HG02852 (cell line): ENCODE measurements around the gene GNG4.
"Not testable (repeated sequence)": the region's sequence is repeated elsewhere in the genome, so short reads cannot be mapped to it uniquely, and the experiment has no call there.

Source experiments
- ATAC-seq: cut with Tn5 transposase; IDR thresholded peaks from one replicate; pipeline ENCODE4 v1.9.1; 2021; ENCODE audit warnings: mild to moderate bottlenecking, moderate library complexity; ENCODE audit not compliant: unreplicated experiment

Gene GNG4

DNA sequence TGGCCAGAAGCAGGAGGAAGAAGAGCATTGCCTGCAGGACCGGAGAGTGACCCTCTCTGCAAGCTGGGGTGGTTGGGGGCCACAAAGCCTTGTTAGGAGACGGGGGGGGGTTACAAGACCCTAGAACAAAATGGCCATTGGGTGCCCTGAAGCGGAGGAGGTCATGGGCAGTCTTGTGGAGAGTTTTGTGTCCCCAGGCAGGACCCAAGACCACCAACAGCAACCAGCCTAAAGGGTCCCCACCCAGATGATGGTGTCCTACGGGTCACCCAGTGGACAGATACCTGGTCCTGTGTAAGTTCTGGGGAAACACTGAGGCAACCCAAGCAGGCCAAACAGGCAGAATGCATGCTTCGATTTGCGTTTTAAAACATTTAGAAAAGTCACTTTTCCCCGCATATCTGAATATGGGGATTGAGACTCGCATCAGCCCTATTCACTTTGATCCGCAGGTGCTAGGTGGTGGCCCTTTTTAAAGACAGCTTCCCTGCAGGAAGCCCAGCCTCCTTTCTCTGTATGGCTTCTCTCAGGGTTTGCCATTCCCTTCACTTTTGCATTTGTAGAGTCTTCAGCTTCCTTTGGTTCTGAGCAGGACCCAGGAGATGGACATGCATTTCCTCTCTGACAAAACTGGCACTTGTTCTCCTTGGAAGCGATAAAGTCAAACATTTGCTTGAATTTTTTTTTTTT lies 21.1 kb downstream of the GNG4 start:
- no peak for ATAC-seq

DNA sequence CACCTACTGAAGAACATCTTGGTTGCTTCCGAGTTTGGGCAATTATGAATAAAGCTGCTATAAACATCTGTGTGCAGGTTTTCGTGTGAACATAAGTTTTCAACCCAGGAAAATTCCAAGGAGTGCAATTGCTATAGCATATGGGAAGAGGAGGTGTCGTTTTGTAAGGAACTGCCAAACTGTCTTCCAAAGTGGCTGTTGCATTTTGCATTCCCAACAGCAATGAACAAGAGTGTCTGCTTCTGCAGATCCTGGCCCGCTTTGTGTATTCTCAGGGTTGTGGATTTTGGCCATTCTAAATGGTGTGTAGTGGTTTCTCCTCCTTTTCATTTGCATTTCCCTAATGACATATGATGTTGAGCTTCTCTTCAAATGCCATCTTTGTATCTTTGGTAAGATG lies 23.8 kb downstream of the GNG4 start:
- no peak for ATAC-seq

DNA sequence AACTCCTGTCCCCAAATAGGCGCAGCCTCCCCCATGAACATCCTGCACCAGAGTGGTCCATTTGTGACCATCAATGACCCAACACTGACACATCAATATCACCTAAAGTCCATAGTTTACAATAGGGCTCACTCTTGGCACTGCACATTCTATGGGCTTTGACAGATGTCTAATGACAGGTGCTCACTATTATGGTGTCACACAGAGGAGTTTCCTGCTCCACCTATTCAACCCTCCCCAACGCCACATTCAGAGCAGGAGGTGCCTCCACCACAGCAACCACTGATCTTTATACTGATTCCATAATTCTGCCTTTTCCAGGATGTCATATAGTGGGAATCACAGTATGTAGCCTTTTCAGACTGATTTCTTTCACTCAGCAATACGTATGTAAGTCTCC lies 24.2 kb downstream of the GNG4 start:
- ATAC-seq, result no peak

DNA sequence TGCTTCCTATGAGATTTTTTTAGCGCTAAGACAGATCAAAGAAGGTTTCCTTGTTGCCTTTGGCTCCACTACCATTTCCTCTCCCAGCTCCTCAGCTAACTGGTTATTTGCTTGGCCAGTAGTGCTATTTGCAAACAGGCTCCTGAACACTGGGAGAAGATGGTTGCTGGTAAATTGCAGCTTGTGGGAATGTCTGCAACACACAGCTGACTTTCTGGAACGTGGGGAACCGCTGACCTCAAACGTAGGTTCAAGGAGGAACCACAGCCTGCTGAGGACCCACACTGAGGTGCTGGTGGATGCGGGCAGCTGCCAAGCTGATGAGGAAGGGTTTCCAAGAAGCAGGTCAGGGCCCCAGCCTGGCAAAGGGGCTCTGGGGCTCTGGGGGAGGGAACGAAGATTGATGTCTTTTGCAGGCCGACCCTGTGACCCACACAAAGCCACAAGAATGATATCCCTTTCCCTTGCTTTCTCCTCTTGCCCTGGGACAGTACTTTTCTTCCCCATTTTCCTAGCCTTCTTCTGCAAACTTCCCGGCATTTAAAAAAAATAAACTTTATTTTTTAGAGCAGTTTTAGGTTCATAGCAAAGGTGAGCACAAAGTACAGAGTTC lies 24.8 kb downstream of the GNG4 start:
- no peak for ATAC-seq

DNA sequence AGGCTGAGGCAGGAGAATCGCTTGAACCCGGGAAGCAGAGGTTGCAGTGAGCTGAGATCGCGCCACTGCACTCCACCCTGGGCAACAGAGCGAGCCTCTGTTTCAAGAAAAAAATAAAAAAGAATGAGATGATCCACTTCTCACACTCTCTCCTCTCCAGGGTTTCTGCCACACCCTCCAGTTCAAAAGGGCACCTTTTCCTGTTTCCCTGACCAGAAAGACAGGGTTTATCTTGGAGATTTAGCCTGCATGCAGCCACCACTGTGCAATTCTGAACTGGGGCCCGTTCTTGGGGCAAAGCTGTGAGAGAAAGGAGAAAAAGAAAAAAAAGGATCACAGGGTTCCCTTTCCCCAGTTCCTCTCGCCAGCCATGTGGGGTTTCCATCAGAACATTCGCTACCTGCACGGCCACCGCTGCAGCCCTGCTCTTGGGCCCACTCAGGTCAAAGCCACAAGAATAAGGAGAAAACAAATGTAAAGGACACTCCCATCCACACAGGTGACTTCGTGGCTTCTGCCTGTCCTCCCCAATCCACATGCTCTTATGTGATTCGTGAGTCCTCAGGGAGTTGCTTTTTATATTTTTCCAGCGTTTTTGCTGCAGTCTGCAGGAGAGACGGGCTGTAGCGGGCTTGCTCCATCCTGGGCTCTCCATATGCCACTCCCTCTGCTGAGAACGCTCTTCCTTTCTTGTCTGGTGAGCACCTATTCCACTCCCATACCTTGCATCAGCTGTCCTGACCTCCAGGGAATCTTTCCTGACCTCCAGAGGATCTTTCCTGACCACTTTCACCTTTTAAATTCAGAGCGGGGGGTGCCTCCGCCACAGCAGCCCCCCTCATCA lies 26.4 kb downstream of the GNG4 start:
- ATAC-seq, result no peak

DNA sequence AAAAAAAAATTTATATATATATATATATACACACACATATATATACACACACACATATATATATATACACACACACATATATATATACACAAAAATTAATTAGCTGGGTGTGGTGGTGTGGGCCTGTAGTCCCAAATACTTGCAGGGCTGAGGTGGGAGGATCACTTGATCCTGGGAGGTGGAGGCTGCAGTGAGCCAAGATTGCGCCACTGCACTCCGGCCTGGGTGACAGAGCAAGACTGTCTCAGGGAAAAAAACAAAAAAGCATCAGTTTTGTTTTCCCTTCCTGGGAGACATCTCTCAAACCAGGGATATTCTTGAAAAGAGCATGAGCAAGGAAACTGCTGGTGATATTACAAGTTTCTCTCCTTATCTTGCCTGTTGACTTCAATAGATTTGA lies 30.4 kb downstream of the GNG4 start:
- ATAC-seq, result not testable (repeated sequence)

DNA sequence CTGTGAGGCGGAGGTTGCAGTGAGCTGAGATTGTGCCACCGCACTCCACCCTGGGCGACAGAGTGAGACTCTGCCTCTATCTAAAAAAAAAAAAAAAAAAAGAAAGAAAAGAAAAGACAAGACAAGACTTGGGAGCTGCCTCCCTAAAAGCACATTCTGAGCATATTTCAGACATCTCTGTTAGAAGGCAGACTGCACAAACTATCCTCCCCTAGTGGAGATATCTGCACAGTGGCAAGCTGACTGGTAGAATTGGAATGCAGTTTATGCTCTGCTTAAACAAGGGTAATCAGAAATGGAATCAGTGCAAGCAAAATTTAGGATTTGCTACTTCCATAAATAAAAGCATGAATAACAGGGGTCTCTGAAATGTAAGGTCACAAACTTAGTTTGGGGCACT lies 31.8 kb downstream of the GNG4 start:
- no peak for ATAC-seq

DNA sequence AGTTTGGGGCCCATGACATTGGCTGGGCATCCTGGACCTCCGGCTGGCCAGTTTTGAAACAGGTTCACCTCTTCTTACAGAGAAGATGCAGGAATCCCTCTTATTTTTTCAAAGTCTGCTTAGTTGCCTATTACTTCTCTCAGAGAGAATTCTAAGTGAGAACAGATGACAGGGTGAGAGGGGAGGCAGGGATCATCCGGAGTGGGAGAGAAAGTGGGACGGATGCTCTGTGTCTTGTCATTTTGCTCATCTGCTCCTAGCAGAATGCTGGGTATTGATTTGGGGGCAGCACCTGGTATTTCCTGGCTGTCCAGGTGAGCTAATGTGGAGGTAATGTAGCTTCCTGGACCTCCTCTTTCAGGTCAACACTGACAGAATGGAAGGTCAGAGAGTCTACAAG lies 32.4 kb downstream of the GNG4 start:
- no peak for ATAC-seq

DNA sequence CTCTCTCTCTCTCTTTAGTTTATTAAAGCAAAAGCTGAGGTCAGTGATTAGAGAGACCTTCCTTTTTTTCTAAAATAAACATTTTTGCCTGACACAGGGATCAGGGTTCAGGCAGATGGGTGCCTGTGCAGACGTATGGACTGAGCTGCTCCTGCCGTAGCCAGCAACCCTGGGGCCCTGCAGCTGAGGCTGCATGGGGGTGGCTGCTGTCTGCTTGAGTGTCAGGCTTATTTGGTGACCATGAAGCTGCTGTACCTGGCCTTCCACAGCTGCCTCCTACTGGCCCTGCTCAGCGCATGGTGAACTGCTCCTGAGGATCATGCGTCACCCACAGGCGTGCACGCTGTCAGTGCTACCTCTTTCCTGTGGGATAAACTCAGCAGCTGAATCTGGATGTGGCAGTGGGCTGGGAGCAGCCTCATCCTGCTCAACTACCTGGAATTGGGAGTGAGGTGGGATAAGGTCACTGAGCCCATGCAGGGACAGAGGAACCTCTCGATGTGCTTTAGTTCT lies 35.1 kb downstream of the GNG4 start:
- ATAC-seq, result no peak

DNA sequence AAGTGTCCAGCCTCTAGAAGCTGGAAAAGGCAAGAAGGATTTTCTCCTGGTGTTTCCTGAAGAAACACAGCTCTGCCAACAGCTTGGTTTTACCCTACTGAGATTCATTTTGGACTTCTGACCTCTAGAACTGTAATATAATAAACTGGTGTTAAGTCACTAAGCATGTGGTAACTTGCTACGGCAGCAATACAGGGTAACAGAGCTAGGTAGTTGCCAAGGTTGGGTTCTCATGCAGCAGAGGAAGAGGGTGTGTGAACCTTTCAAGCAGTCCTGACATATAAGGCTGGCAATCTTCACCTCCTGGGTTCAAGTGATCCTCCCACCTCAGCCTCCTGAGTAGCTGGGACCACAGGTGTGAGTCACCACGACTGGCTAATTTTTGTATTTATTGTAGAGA lies 36.0 kb downstream of the GNG4 start:
- no peak for ATAC-seq

DNA sequence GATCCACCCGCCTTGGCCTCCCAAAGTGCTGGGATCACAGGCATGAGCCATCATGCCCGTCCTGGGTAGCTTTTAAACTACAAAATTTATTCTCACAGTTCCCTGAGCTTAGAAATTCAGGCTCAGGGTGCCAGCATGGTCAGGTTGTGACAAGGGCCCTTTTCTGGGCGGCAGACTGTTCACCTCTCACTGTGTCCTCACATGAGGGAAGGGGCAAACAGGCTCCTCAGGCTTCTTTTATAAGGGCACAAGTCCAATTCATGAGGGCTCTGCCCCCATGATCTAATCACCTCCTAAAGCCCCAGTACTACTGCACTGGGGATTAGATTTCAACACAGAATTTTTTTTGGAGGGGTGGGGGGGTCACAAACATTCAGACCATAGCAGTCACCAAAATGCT lies 36.8 kb downstream of the GNG4 start:
- no peak for ATAC-seq

DNA sequence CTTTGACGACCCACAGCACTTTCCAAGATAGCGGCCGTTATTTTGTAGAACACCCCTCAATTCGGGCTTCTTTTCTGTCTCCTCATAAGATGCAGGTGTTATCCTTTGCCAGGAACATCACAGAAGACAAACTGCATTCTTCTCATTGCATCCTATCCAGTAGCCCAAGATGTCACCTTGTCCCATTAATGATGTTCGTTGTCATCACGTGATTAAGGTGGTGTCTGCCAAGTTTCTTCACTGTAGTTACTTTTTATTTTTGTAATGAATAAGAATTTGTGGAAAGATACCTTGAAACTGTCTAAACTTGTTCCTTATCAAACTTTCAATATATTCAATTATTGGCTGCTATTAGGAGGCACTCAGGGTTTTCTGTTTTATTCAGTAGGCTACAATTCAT lies 39.4 kb downstream of the GNG4 start:
- no peak for ATAC-seq

DNA sequence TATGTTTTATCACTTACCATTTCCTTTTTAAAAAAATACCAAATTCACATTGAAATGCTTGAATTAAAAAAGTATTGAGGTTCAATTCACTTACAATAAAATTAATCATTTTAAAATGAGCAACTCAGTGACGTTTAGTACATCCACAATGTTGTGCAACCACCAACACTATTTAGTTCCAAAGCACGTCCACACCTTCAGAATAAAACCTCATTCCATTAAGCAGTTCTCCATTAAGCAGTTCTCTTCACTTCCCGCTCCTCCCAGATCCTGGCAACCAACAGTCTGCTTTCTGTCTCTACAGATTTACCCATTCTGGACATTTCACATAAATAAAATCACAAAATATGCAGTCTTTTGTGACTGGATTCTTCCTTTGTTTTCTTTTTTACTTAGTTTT lies 41.3 kb downstream of the GNG4 start:
- ATAC-seq, result no peak

DNA sequence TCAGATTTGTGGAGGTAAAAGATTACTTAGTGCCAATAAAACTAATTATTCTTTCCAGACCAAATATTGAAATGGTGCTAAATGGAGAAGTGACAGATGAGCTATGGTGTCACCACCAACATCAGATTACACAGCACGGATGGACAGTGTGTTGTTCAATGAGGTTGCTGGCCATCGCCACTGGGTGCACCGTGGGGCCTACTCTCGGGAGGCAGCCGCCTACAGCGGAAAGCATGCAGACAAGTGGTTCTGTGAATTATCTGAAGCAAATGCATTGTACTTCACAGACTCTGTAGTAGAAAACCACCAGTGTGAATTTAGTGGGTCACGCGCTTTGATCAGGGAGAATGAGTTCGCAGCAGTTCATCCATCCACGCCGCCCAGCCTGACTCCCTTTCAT lies 42.3 kb downstream of the GNG4 start:
- no peak for ATAC-seq

DNA sequence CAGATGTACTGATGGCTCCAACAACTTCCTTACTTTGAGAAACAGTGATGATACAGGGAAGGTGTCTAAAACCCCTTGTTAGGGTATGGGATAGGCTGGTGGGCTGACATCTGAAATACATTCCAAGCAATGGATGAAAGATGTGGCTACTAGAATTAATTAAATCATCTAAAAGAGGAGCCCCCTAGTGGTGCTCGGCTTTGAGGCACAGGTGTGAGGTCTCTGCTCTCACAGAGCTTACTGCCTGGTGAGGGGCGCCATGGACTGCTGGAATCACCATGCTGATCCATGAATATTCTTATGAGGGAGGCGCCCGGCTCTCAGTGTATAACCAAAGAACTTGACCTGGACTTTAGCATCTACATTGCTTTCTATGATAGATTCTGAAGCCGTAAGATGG lies 48.5 kb downstream of the GNG4 start:
- no peak for ATAC-seq

DNA sequence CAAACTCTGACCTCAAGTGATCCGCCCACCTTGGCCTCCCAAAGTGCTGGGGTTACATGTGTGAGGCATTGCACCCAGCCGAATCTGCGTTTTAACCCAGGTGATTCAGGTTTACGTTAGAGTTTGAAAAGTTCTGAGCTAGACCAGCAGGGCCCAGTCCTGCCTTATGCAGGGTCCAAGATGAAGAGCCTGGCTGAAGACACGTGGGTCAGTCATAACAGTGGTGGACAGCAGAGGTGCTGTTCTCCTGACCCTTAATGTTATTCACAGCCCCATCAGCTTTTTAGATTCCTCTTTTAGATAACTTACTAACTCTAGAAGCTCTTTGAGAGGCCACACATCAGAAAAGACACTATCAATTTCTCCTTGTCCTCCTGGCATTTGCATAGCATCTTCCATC lies 50.0 kb downstream of the GNG4 start:
- ATAC-seq, result no peak

DNA sequence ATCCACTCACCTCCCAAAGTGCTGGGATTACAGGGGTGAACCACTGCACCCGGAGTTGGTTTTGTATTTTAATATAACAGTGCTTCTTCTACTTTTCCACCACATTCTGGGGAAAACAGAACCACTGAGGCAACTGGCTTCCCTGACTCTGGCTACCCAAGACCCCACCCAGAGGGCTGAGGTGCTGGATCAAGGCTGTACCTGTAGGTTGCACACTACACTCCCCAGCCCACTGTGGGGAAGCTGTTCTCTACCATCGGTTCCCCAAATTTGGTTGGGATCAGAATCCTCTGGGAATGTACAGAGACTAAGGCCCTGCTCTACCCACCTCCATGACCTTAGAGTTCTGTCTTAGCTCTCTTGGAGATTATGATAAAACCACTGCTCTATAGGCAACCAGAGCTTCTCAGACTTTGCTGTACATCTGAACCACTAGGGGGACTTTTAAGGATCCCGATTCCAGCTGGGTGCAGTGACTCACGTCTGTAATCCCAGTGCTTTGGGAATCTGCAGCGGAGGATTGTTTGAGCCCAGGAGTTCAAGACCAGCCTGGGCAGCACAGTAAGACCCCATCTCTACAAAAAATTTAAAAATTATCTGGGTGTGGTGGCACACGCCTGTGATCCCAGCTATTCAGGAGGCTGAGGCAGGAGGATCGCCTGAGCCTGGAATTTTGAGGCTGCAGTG lies 51.6 kb downstream of the GNG4 start:
- no peak for ATAC-seq

DNA sequence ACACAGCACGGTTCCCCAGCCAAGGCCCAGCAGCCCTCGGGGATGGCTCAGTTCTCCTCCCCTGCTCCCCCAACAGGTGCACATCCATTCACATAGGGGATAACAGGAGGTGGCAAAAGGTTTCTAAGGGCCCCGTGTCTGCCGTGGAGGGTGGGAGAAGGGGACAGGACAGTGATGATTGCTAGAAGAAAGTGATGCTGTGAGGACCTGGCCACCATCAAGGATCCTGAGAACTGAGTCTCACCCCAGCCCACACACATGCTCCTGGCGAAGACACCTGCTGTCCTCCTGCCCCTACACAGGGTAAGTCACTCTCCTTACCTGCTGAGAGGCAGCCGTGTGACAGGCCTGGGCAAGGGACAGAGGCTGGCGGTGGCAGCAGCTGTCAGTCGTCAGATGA lies 54.5 kb downstream of the GNG4 start:
- ATAC-seq, result no peak

DNA sequence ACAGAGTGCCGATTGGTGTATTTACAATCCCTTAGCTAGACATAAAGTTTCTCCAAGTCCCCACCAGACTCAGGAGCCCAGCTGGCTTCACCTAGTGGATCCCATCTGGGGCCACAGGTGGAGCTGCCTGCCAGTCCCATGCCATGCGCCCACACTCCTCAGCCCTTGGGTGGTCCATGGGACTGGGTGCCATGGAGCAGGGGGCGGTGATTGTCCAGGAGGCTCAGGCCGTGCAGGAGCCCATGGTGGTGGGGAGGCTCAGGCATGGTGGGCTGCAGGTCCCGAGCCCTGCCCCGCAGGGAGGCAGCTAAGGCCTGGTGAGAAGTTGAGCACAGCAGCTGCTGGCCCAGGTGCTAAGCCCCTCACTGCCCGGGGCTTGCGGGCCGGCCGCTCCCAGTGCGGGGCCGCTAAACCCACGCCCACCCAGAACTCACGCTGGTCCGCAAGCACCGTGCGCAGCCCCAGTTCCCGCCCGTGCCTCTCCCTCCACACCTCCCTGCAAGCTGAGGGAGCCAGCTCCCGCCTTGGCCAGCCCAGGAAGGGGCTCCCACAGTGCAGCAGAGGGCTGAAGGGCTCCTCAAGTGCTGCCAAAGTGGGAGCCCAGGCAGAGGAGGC lies 55.2 kb downstream of the GNG4 start:
- not testable (repeated sequence) for ATAC-seq

DNA sequence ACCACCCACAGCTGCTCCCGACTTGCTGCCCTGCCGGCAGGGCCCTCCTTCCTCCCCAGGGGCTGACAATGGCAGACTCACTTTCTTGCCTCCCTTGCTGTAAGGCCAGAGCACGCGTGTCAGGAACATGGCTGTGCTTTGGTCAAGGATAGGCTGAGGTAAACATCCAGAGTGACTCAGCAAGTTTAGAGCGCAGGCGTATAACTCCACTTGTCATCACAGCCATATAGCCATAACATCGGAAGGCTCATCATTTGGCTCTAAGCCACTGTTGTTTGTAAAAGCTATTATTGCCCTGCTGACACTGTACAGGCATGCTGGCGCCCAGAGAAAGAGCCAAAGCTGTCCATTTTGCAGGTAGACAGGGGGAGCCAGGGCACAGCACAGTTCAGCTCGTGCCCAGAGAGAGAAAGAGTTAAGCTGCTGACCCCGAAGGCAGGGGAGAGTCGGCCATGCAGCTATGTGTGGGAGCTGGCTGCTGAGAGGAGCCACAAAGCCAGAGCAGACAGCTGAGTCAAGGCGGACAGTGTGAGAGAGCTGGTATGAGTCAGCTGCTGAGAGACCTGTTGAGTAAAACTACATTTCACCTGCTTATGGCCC lies 60.6 kb downstream of the GNG4 start:
- ATAC-seq, result no peak

DNA sequence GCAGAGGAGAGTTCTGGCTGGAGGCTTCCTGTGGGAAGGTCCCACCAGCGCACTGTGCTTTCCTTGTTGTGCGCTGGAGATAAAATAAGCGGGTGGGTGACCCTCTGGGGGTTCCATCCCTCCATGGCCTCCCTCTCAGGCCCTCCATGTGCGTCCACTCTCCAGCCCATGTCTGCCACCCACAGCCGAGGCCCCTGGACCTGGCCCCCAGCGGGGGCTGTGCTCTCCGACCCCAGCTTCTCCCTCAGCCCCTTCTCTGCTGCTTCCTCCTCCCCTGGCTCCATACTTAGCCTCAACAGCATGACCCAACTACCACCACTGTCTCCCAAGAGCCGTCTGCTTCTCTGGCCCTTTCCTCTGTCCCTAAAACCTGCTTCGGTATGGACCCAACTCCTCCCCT lies 61.4 kb downstream of the GNG4 start:
- no peak for ATAC-seq
